ENCODE measurements around the gene UNC5B. TPM values are rescaled to one million over a fixed set of nuclear protein-coding genes. Genes with fewer than 3 reads are reported as not detected.

UNC5B gene
- total RNA-seq, 2 donors from 2014 or later, result 0.04 TPM; not detected in 1

GRCh38 chr10:71344154-71344925, 132.0 kb downstream of the UNC5B start:
- Mint-ChIP-seq H3K27ac (no peak overlapping the region), H3K27me3 (no peaks in the 10 kb centered on the region), H3K4me1 (no peaks in the 10 kb centered on the region), H3K9me3 (no peaks in the 10 kb centered on the region), H3K4me3 (no peak overlapping the region), H3K36me3 (ENCODE audit: low read depth) (no peaks in the 10 kb centered on the region)
- no peak for ATAC-seq (replicated peaks)

- no peak for ATAC-seq (replicated peaks)
- Mint-ChIP-seq H3K27ac (no peak overlapping the region), H3K9me3 (no peaks in the 10 kb centered on the region), H3K27me3 (no peaks in the 10 kb centered on the region), H3K4me1 (no peaks in the 10 kb centered on the region), H3K36me3 (ENCODE audit: low read depth) (no peaks in the 10 kb centered on the region), H3K4me3 (no peak overlapping the region)
Observed at GRCh38 chr10:71344993-71345480, 132.7 kb downstream of the UNC5B start.

- no peaks in the 10 kb centered on the region for H3K4me1 Mint-ChIP-seq
- H3K36me3 Mint-ChIP-seq (ENCODE audit: low read depth), result no peaks in the 10 kb centered on the region
- no peak overlapping the region for H3K4me3 Mint-ChIP-seq
- no peak overlapping the region for H3K27ac Mint-ChIP-seq
- H3K9me3 Mint-ChIP-seq, result no peaks in the 10 kb centered on the region
- no peaks in the 10 kb centered on the region for H3K27me3 Mint-ChIP-seq
- no peak for ATAC-seq (replicated peaks)
Observed at GRCh38 chr10:71345694-71346093, 133.3 kb downstream of the UNC5B start.

- ATAC-seq (replicated peaks), result no peak
- no peaks in the 10 kb centered on the region for H3K27me3 Mint-ChIP-seq
- no peak overlapping the region for H3K4me3 Mint-ChIP-seq
- no peaks in the 10 kb centered on the region for H3K36me3 Mint-ChIP-seq (ENCODE audit: low read depth)
- no peaks in the 10 kb centered on the region for H3K9me3 Mint-ChIP-seq
- no peaks in the 10 kb centered on the region for H3K4me1 Mint-ChIP-seq
- no peak overlapping the region for H3K27ac Mint-ChIP-seq
Observed at GRCh38 chr10:71346731-71347130, 134.4 kb downstream of the UNC5B start.

GRCh38 chr10:71347587-71348395, 135.4 kb downstream of the UNC5B start:
- no peak for ATAC-seq (replicated peaks)
- H3K4me1 Mint-ChIP-seq, result no peaks in the 10 kb centered on the region
- peaks cover 6% of the 10 kb centered on the region for H3K36me3 Mint-ChIP-seq (ENCODE audit: low read depth)
- no peaks in the 10 kb centered on the region for H3K9me3 Mint-ChIP-seq
- no peaks in the 10 kb centered on the region for H3K27me3 Mint-ChIP-seq
- H3K4me3 Mint-ChIP-seq, result no peak overlapping the region
- H3K27ac Mint-ChIP-seq, result no peak overlapping the region

GRCh38 chr10:71348850-71349249, 136.5 kb downstream of the UNC5B start:
- no peak overlapping the region for H3K4me3 Mint-ChIP-seq
- no peaks in the 10 kb centered on the region for H3K4me1 Mint-ChIP-seq
- no peak for ATAC-seq (replicated peaks)
- H3K27ac Mint-ChIP-seq, result no peak overlapping the region
- H3K9me3 Mint-ChIP-seq, result no peaks in the 10 kb centered on the region
- peaks cover 7% of the 10 kb centered on the region for H3K36me3 Mint-ChIP-seq (ENCODE audit: low read depth)
- H3K27me3 Mint-ChIP-seq, result no peaks in the 10 kb centered on the region

- no peaks in the 10 kb centered on the region for H3K4me1 Mint-ChIP-seq
- H3K36me3 Mint-ChIP-seq (ENCODE audit: low read depth), result peaks cover 7% of the 10 kb centered on the region
- ATAC-seq (replicated peaks), result no peak
- no peaks in the 10 kb centered on the region for H3K27me3 Mint-ChIP-seq
- no peak overlapping the region for H3K27ac Mint-ChIP-seq
- no peak overlapping the region for H3K4me3 Mint-ChIP-seq
- no peaks in the 10 kb centered on the region for H3K9me3 Mint-ChIP-seq
Observed at GRCh38 chr10:71349406-71349805, 137.0 kb downstream of the UNC5B start.

GRCh38 chr10:71351087-71351486, 138.7 kb downstream of the UNC5B start:
- Mint-ChIP-seq H3K9me3 (no peaks in the 10 kb centered on the region), H3K27me3 (no peaks in the 10 kb centered on the region), H3K27ac (peak overlapping the region; percentile 22), H3K36me3 (ENCODE audit: low read depth) (peaks cover 13% of the 10 kb centered on the region), H3K4me1 (no peaks in the 10 kb centered on the region), H3K4me3 (no peak overlapping the region)
- no peak for ATAC-seq (replicated peaks)

- no peak for ATAC-seq (replicated peaks)
- Mint-ChIP-seq H3K27me3 (no peaks in the 10 kb centered on the region), H3K4me1 (no peaks in the 10 kb centered on the region), H3K4me3 (no peak overlapping the region), H3K9me3 (no peaks in the 10 kb centered on the region), H3K36me3 (ENCODE audit: low read depth) (peaks cover 16% of the 10 kb centered on the region), H3K27ac (no peak overlapping the region)
Observed at GRCh38 chr10:71351628-71352319, 139.4 kb downstream of the UNC5B start.

Other genes with a start within 250 kb of the UNC5B start
- gene SLC29A3, start 106.7 kb downstream of the UNC5B start, total RNA-seq, result 1 to 10 TPM; 2.7 to 3.4 TPM
- 10 to 100 TPM in 1 of 2 donors, under 1 TPM in 1; 0.09 to 16.2 TPM for gene CDH23, start 184.3 kb downstream of the UNC5B start, total RNA-seq